HG03439 (cell line): ENCODE measurements around the gene HES1.
"Not testable (repeated sequence)": the region's sequence is repeated elsewhere in the genome, so short reads cannot be mapped to it uniquely, and the experiment has no call there.

Experiments
- ATAC-seq: cut with Tn5 transposase; IDR thresholded peaks from one replicate; pipeline ENCODE4 v1.9.1; 2021; ENCODE audit warnings: mild to moderate bottlenecking, moderate library complexity; ENCODE audit not compliant: unreplicated experiment

The HES1 gene

DNA sequence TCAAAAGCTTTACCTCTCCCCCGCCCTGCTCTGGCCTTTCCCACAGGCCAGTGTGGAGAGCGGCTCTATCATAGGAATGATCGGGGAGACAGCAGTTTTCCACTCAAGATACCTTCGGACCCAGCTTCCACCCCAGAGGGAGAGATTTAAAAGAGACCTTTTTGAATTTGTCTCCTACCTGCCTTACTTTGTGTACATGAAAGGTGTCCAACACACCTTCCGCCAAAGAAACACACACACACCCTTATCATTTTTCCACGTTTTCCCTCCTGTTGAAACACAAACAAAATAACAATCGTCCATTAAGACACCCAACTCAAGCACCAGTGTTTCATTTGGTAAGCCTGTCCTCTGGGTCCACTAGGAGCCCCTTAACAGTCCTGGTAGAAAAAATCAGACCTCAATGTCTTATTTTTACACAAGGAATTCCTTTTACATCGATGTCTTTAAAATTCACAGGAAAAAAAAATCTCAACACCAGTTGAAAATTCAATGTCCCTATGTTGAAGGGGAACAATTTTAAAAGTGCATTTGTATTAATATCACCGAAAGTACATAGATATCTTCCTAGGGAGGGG, 4.0 kb downstream of the HES1 start:
- no peak for ATAC-seq

DNA sequence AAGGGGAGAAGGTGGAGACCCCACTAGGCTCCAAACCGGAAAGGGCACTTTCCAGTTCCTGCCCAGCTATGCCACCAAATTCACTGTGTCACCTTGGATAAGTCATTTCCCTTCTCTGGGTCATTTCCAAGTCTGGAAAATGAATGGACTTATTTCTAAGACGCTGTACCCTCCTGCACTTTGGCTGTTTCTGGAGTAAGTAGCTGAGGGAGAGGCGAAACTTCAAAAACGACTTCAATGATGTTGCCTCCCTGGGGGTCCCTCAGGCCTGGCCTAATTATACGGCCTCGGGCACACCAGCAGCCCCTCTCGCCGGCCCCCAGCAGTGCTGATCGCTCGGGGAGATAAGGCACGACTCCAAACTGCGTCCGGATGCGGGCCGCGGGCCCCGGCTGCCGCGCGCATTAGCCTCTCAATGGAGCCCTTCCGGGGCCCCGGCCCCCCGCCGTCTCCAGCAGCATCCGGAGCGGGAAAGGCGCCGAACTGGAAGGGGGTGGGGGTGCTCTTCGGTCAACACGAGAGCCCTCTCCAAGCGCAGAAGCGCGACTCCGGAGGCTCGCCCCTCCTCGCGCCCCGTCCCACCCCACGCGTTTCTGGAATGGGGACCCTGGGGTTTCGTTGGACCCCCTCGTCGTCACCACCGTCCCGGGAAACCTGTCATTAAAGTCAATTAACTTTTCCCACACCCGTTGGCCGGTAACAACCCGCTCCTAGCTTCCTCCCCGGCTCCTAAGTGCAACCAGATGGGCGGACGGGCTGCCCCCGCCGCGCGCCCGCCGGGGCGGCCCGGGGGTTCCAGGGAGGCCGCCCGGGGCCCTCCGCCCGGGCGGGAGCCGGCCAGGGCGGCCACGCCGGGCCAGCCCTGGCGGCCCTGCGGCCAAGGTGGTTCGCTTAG, 4.8 kb downstream of the HES1 start:
- ATAC-seq: no peak

DNA sequence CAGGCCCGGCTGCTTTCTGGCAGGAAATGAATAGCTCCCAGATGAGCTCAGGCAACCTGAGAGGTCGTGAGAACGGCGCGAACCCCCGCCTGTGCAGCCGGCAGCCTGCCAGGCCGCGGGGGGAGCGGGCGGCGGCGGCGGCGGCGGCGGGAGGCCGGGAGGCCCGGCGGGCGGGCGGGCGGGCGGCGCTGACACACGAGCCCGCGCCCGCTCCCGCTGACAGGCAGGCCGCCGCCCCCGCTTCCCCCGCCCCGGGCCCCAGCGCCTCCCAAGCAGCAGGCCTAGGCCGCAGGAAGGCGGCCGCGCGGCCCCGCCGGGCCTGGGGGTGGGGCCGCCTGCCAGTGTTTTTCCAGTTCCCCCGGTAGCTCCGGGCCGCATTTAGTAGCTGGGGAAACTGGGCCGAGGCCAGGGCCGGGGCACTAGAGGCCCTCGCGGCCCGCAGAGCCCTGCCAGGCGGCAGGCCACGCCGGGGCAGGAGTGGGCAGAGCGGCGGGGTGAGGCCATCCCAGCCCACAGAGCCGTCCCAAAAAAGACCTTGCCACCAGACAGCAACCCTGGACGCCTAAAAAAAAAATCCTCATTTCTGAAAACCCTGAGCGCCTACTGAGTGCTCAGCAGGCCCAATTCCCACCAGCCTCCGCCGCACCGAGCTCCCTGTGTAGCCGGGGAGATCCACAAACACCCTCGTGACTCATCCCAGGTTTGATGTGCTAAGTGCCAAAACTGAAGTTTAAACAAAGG, 5.6 kb downstream of the HES1 start:
- ATAC-seq: no peak

DNA sequence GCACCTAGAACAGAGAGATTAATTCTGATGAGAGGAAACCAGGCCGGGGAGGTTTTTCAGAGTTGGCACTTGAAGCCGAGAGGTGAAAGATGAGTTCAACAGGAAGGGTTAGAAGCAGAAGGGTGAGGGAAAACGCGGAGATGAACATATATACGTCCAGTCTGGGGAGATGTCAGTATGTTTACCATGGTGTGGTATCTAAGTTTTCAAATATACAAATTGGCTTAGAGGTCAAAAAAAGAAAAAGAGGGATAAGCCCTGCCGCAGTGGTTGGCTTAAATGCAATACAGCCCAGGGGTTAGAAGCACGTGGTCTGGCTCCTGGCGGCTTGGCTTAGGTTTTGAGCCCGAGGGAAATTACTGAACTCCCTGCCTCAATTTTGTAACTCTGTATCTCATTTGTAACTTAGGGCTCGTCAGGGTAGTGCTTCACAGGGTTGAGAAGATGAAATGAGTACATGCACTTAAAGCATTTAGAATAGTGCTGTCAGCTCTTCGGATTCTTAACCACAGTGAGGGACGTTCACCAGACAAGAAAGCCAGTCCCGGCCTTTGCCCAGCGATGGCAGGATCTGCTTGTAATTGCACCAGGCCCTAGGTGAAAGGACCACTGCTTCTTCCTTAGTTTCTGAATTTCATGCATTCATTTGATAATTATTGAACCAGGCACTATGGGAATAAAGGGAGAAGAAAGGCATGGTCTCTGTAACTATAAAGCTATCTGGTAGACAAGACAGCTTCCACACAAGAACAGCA, 6.4 kb downstream of the HES1 start:
- no peak for ATAC-seq

DNA sequence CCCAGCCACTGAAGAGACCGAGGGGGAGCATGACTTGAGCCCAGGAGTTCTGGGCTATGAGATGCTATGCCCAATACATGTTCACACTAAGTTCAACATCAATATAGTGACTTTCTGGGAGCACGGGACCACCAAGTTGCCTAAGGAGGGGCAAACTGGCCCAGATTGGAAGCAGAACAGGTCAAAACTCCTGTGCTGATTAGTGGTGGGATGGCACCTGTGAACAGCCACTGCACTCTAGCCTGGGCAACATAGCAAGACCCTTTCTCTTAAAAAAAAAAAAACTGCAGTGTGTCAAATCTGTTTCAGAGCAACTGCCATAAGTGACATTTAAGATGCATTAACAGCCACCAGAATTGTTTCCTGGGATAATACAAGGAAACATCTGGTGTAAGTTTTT, 9.8 kb downstream of the HES1 start:
- no peak for ATAC-seq

DNA sequence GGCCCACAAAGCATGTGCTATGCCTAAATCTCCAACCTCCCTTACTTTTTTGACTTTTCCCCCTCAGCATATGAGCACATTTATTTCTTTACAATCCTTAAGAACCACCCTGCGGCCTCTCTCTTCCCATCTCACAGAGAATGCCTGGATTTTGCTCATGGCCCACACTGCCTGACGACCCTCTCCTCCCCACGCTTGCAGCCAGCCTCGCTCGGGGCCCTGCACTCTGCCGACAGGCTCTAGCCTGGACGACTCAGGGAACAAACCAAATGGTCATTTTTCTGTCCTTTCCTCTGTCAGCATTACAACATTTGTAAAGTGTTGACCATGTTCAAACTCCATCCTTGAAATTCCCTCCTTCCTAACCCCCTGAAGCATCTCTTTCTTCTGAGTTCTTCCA, 11.7 kb downstream of the HES1 start:
- ATAC-seq: no peak

DNA sequence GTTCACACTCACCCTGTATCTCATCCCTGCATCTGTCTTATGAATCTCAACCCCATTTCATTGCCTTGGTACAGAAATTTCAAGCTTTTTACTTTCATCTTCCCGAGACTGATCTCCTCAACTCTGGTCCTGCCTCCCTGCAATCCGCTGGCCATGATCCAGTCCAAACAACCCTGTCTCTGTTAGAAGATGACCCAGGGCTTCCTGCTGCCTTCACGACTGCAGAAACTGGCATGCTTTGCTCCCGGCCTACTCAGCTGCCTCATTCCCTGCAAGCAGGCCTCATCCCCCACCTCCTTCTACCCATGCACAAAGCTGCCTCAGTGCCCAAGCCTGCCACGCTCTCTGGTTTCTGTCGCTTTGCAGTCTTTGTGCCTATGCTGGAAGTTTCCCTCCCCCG, 12.4 kb downstream of the HES1 start:
- ATAC-seq: no peak

DNA sequence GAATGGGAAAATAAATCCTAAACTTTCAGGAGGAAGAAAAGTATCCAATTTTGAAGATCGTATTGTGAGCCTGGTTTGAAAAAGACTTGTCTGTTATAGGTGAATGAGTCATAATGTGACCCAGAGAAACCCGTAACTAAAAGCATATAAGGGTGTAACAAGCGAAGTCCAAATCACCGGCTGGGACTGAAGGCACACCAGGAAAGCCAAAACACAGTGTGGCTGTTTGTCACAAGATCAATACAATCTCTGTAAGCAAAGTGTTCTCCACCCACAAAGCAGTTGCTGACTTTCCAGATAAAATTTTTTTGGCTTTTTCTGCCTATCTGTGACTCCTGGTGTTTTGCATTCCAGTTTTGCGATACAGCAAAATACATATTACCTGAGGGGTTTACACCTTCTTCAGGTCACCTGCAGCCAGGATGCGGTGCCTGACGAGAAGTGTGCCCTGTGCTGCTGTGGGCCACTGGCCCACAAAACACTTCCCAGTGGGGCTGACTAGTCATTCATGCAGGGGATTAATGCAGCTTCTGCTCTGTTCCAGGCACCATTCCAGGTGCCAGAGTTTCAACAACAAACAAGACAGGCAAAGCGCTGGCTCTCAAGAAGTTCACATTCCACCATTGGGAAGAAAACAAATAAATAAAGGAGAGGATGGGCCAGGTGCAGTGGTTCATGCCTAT, 14.4 kb downstream of the HES1 start:
- ATAC-seq: no peak

DNA sequence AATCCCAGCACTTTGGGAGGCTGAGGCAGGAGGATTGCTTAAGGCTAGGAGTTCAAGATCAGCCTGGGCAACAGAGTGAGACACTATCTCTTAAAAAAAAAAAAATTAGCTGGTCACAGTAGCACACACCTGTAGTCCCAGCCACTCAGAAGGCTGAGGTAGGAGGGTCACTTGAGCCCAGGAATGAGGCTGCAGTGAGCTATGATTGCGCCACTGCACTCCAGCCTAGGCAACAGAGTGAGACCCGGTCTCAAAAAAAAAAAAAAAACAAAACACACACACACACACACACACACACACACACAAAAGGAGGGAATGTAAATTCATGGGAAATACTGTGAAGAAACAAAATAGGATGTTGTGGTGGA, 15.0 kb downstream of the HES1 start:
- not testable (repeated sequence) for ATAC-seq

DNA sequence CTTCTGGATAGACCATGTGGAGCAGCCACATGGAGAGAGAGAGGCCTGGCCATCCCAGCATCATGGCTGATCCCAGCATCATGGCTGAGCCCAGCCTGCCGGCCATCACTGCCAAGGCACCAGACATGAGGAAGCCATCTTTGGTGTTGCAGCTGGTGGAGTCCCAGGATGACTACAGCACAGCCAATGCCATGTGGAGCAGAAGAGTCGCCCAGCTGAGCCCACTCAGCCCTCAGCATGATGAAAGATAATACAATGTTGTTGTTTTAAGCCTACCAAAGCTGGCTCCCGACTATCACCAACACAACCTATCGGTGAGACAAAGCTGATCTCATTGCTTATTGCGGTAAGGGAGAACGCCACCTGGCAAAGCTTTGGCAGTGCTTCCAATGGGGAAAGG, 18.4 kb downstream of the HES1 start:
- no peak for ATAC-seq

DNA sequence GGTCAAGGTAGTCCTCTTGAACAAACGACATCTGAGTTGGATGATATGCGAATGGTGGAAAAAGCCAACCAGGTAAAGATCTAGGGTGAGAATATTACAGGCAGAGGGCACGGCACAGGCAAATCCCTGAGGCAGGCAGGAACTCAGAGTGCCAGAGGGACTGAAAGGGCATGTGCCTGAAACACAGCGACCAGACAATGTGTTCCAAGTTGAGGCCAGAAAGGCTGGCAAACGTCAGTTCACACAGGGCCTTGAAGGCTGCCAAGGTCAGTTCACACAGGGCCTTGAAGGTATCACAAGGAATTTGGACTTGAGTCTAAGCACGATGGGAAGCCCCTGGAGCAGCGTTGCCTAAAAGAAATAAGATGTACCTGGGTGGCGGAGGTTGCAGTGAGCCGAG, 20.1 kb downstream of the HES1 start:
- ATAC-seq: no peak

DNA sequence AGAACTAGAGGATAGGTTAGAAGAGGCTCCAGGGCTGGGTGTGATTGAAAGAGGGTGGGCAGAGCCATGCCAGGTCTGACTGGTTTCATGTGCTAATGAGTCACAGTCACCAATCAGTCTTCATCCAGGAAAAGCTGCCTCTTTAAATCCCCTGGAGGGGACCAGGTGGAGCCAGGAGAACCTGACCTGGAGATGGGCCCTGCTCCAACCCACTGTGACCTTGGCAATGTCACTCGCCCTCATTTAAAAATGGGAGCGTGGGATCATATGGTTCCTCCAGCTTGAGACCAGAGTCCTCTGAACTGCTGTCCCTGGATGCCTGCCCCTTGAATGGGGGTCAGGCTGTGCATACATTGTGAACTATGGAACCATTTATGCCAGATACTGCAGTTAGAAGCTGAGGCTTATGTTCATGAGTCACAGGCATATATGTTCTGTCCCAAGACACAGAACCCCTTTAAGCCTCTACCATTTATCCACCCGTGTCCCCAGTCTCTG, 23.0 kb downstream of the HES1 start:
- no peak for ATAC-seq

DNA sequence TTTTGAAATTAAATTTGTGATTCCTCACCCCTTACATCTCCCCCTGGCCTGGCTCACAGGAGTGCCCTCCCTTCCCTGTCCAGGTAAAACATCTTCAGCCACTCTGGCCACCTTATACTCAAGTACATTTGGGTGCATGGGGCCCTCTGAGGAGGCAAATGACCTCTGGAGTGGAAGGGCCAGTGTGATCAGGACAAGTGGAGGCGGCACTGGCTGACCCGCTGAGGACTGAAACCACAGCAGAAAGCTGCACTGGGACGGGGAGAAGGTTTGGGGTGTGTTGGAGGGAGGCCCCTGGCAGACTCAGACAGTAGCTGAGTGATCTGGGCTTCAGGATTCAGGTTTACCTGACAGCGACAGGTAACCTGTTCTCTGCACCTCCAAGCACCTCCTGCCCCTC, 24.2 kb downstream of the HES1 start:
- no peak for ATAC-seq

DNA sequence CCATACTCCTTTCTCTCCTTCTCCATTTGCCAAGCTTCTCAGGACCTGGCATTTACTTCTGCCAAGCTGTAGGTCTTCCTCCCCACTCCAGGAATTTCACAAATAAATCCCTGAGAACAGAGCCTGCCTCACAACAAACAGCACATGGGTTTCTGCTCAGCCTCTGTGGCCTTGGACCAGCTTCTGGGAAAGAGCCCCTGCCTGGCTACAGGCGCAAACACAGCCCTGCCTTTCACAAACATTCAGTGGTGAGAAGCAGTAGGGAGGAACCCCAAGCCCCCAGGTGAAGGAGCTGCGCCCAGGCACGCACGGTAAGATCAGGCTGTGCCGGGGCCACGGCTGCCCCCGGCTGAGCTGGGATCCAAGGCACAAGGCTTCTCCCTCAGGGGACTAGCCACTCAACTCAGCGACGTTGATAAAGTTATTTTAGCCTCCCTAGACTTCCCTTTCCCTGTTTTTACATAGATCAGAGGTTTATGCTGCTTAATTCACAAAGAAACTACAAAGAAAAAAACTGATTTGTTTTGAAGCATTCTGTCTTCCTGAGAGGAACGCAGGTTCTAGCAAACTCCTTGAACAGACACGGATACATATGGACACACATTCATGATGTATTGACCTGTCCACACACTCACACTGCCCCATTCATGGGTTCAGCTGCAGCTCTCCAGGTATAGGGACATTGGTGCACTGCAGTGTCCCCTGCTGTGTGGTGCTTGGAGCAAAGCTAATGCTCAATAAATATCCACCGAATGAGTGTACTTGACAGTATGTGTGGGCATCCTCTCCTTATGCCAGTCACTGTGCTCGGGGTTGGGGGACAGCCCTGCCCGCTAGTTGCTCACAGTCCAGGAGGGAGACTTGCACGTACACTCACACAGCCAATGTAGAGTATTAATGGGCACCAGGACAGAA, 25.4 kb downstream of the HES1 start:
- no peak for ATAC-seq

DNA sequence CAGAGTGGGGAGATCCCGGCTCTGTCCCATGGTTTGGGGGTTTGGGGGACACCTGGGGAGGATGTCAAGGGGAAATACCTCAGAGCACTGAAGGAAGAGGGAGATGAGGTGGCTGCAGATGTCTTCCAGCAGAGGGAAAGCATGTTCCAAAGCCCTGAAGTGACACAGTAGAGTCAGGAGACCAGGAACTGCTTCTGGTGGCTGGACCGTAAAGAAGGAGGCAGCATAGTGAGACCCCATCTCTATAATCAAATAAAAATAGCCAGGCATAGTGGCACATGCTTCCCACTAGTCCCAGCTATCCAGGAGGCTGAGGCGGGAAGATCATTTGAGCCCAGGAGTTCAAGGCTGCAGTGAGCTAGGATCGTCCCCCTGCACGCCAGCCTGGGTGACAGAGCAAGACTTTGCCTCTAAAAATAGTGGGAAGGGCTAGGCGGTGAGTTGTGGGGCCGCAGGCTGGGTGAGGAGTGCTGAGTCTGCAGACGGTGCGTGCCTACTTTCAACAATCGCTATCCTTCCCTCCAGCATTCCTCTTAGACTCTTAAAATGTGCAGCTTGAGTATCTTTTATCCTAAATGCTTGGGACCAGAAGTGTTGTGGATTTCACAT, 26.2 kb downstream of the HES1 start:
- ATAC-seq: no peak

DNA sequence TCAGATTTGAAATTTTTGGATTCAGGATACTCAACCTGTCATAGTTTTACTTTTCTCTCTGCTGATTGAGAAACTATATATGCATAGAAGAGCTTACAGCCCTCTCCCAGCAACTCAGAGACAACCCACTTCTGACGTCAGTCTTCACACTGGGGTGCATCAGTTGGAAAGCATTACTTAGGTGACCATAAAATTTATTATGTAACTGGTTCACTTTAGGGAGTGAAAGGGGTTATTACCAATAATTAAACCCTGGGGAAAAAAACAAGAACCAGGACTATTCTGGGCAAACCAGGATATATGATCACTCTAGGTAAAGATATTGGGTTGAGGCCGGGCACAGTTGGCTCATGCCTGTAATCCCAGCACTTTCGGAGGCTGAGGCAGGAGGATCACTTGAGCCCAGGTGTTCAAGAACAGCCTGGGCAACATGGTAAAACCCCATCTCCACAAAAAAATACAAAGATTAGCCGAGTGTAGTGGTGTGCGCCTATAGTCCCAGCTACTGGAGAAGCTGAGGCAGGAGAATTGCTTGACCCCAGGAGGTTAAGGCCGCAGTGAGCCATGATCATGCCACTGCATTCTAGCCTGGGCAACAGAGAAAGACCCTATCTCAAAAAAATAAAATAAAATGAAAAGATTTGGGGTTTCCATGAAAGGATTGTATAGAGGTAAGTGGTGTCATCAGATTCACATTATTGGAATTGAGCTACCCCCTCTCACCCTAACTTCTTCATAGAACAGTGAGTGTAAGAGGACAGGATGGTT, 27.1 kb downstream of the HES1 start:
- ATAC-seq: no peak

DNA sequence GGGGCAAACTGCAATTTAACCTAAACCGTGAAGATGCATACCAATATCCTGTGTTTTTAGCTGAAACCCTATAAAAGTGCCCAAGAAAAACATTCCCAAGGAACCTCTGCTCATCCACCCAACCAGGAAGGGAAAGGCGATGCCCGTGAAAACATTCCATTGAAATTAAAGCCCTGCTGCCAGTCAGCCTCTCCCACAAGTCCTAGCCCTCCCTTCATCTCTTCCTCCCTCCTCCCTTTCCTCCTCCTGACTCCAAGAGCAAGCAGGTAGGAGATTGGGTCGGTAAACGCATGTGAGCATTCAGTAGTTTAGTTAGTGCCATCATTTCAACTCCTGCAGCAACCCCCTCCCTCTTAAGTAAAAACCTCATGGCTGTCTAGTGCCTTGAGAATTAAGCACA, 27.7 kb downstream of the HES1 start:
- ATAC-seq: no peak

DNA sequence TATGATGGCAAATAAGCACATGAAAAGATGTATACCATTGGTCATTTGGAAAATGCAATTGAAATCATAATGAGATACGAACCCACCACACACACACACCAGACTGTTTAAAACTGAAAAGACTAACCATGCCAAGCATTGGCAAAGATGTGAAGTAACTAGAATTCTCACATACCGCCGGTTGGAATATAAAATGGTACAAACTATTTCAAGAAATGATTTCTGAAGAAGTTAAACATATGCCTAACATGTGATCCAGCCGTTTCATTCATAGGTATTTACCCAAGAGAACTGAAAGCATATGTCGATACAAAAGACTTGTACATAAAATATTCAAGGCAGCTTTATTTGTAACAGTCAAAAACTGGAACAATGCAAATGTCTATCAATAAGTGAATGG, 28.9 kb downstream of the HES1 start:
- no peak for ATAC-seq
